NB4 (cell line): ENCODE measurements around the gene STAB2.

Source experiments
- CTCF ChIP-seq: IDR thresholded peaks from one replicate; pipeline ENCODE4 v1.5.1; 2012; ENCODE audit warnings: low read depth, low read length
- POLR2A ChIP-seq: IDR thresholded peaks from 2 replicates; pipeline ENCODE4 v1.6.1; 2011; ENCODE audit warnings: mild to moderate bottlenecking; ENCODE audit not compliant: insufficient read length; ENCODE audit errors: extremely low read depth

GRCh38 chr12:103697971-103698751 is 111.1 kb downstream of the STAB2 start:
- TF ChIP-seq CTCF (no peak), POLR2A (no peak)
